Omental fat pad (tissue), 4 donors: ENCODE measurements around the gene NEDD9. TPM values are rescaled to one million over a fixed set of nuclear protein-coding genes. Genes with fewer than 3 reads are reported as not detected.

Source experiments
- ATAC-seq: fragments of 150-250 bp; one replicate; pipeline ENCODE4 v1.9.1; 2016; ENCODE audit warnings: mild to moderate bottlenecking, moderate library complexity; ENCODE audit not compliant: low FRiP score
- DNase-seq: peaks from one replicate; pipeline ENCODE4 v3.0.0-alpha.2; 2019; ENCODE audit warnings: low spot score
- total RNA-seq, 4 donors: library from RNA; depleted of rRNA; stranded (reverse); fragments of >200 nt; gene quantifications; one replicate each; pipeline ENCODE4 v1.1.0, GENCODE V29; 2016
- TF ChIP-seq, protein P1 (sequence below), 3 donors: fragments of 450-650 bp; IDR thresholded peaks; one replicate each; pipeline ENCODE4 v1.5.1; 2016 to 2017; ENCODE audit warnings: antibody characterized with exemption in 3 of 3, mild to moderate bottlenecking in 3 of 3, moderate library complexity in 2 of 3

NEDD9 gene
- total RNA-seq, 4 donors from 2014 or later: 77.2 to 196 (median 106) TPM

DNA sequence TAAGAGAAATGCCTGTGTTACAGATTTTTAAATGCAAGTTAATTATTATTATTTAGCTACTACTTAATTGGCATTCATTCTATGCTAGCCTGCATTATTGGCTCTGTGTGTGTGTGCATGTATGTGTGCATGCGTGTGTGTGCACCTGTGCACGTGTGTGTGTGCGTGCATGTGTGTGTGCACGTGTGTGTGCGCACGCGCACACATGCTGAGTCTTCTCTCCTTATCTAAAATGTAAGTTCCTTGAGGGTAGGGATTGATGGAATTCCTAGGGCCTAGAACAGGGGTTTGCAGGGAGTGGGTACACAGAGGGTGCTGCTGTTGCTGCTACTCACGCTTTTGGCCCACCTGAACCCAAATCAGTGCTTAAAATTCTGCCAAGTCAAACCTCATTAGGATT, 43.8 kb upstream of the NEDD9 start:
- TF ChIP-seq, protein P1, sequence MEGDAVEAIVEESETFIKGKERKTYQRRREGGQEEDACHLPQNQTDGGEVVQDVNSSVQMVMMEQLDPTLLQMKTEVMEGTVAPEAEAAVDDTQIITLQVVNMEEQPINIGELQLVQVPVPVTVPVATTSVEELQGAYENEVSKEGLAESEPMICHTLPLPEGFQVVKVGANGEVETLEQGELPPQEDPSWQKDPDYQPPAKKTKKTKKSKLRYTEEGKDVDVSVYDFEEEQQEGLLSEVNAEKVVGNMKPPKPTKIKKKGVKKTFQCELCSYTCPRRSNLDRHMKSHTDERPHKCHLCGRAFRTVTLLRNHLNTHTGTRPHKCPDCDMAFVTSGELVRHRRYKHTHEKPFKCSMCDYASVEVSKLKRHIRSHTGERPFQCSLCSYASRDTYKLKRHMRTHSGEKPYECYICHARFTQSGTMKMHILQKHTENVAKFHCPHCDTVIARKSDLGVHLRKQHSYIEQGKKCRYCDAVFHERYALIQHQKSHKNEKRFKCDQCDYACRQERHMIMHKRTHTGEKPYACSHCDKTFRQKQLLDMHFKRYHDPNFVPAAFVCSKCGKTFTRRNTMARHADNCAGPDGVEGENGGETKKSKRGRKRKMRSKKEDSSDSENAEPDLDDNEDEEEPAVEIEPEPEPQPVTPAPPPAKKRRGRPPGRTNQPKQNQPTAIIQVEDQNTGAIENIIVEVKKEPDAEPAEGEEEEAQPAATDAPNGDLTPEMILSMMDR (IDR thresholded peaks at IDR 0.05): no peak
- ATAC-seq (no peak), DNase-seq (no peak)

DNA sequence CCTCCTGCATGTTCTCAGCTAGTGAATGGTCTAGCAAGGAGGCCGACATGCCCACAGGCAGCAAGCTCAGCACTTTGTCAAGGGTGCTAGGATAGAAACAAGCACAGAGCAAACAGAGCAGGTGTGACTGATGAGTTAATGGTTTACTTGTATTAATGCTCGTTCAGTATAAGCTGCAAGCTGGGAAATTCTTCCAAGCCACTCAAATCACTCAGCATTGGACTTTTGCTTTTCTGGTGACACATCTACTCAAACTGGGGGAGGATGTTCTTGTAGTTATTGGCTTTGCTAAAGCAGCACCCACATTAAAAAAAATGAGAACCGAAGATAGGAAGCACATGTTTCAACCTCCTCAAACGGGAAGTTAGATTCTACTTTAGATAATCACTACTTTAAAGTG, 43.1 kb upstream of the NEDD9 start:
- no peak for ATAC-seq
- TF ChIP-seq, protein P1 (IDR thresholded peaks at IDR 0.05): no peak
- no peak for DNase-seq

DNA sequence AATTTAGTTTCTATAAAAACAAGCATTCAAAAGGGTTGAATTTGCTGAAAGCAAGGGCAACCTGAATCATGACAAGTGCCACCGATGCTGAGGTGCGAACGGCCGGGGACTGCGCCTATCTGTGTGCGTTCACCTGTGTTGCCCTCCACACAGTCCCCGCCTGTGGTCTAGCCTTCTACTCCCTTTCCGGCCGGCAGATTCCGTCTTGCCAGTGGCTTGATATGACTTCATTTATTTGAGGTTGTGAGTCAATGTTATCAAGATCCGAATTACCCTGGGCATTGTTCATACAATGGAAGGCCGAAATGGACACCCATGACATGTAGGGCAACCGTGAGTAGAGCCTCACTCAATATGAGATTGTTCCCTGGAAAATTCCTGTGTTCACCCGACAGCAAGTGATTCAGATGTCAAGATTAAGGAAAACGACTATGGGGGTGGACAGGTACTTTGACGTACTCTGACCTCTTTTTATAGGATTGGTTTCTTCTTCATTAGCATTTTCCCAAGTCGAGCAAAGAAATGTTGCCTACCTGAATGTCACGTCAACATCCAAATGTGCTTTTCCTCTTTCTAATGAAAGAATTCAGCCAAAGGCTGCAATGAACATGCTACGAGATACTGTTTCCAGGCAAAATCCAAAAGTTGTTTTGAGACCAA, 41.1 kb upstream of the NEDD9 start:
- TF ChIP-seq, protein P1 (IDR thresholded peaks at IDR 0.05): no peak
- no peak for DNase-seq
- no peak for ATAC-seq

DNA sequence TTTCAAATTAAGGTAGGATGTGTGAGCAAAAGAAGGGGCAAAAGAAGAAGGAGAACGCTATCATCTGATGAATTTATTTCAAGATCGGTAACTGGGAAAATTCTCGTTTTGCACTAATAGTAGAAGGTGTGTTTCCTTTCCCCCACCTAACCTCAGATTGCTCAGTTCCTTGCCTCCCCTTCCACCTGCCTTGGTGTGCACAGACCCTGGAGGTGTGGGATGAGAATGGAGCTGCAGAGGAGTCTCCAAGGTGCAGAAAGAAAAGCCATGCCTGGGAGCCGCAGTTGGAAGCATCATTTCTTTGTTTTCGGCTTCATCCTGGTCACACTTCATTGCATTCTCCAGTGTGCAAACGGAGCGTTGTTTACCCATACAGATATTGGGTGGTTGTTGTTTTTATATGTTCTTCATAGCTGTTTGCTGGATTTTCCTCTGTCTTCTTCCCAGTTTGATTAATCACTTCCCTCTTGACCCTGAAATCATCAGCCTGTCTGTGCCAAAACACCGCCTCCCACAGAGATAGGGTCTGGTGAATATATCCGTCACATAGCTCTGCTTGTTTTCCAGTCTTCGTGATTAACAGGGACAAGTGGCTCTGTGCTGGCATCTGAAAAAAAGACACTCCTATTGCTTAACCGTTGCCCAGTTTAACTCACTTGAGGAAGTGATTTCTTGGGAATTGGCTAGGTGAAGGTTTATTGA, 40.2 kb upstream of the NEDD9 start:
- DNase-seq (no peak), ATAC-seq (no peak)
- TF ChIP-seq, protein P1 (IDR thresholded peaks at IDR 0.05): no peak

DNA sequence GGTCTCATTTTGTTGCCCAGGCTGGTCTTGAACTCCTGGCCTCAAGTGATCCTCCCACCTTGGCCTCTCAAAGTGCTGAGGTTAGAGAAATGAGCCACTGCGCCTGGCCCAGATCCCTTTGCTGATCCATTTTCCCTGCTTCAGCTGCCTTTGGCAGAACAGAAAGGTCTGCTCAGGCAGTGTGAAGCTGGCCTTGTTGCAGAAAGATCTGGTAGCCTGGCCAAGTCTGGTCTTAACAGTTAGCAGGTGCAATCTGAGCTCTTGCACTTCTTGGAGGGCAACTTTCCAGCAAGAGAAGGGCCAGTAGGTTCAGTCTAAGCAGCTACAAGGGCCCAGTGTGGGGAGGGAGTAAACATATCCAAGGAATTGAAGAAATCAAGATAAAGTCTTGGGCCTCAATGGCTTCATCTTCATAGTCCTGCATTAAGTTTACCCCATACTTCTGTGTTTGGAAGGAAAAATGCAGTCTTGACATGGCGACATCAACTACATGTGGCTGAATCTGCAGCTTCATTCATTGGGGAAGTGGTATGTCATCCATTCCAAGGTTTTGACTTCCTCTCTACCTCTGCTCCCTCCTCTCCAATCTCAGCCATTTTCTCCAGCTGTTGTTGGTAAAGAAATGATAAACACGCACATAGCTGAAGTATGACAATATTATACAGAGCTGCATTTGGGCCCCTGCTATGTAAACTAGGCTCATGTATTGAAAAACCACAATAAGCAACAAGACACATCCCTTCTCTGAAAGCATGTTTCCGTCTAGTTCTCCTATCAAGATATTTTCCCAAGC, 39.0 kb upstream of the NEDD9 start:
- no peak for ATAC-seq
- TF ChIP-seq, protein P1 (IDR thresholded peaks at IDR 0.05): no peak
- DNase-seq: no peak

DNA sequence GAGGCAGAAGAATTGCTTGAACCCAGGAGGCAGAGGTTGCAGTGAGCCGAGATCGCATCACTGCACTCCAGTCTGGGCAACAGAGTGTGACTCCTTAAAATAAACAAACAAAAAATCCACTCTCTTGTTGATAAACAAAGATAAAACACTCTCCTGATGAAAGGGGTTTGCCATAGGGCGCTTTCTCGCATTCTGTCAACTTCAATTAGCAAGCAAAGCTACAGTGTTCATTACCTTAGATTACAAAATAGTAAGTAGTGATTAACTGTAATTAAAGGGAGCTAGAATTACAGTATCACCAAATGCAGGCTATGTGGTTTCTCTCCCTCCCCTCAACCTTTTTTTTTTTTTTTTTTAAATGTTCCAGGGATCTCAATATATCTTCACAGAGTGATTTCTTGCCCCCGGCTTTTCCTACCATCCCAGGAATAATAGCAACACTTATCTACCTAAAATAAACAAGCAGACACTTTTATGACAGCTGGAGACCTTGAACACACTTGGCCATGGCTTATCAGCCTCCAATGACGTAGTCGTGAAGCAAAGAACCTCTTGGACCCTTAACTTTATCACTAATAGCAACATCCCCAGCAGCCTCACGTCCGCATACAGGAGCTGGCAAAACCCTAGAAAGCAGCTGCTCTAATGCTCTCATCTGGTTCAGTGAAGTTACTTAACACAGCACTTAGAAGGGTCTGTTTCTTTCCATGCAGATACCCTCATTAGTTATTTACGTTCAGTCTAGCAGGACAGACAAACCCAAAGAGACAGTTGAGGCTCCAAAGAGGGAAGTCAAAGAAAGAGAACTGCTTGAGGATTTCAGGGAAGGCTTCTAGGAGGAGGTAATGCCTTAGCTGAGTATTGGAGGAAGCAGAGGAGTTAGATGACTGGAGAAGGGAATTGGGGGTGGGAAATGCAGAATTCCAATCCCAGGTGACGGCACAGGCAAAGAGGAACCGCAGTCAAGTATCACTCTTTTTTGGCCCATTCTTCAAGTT, 37.9 kb upstream of the NEDD9 start:
- DNase-seq: no peak
- TF ChIP-seq, protein P1 (IDR thresholded peaks at IDR 0.05): no peak

More for the DNA sequence above, 37.9 kb upstream of the NEDD9 start:
- ATAC-seq: no peak
